GM19455 (cell line): Measurements from ENCODE around the gene TNFRSF1B.

Experiments
- ATAC-seq: cut with Tn5 transposase; IDR thresholded peaks from one replicate; pipeline ENCODE4 v1.9.1; 2021; ENCODE audit not compliant: unreplicated experiment

Gene TNFRSF1B

DNA sequence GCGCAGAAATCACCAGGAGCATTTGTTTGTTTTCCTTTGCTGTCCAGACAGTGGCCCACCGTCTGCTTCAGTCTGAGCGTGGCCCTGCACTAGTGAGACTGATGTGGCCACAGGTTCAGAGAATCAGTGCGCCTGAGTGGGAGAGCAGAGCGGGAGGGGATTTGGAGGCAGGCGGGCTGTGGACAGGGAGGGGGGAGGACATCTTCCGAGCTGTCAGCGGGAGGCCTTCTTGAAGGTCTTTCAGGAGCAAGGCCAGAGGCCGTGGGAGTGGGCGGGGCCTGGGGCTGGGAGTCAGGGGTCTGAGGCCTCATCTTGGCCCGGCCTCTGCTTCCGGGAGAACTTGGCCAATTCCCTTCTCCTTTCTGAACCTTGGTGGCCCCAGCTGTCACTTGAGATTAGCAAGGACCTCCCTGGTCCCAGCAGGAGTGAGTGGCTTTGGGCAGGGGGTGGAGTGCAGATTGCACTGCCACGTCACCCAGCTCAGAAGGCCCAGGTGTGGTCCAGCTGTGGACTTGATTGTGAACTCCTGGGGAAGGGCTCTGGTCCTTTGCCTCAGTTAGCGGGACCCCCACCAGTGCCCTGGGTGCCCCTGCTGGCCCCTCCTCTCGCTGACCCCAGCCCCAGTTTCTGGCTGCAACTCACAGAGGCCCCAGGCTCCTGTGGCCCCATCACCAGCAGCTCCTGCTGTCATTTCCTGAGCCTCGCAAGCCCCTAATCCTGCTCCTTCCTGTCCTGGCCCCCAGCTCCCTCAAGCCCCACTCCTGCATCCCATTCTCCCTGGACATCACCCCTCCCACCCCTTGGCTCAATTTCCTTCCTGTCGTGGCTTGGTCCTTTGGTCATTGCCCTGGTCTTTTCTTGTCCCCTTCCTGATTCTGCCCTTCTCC lies 8.4 kb downstream of the TNFRSF1B start:
- no peak for ATAC-seq

GRCh38 chr1:12176298-12177118 lies 9.7 kb downstream of the TNFRSF1B start:
- ATAC-seq = no peak

DNA sequence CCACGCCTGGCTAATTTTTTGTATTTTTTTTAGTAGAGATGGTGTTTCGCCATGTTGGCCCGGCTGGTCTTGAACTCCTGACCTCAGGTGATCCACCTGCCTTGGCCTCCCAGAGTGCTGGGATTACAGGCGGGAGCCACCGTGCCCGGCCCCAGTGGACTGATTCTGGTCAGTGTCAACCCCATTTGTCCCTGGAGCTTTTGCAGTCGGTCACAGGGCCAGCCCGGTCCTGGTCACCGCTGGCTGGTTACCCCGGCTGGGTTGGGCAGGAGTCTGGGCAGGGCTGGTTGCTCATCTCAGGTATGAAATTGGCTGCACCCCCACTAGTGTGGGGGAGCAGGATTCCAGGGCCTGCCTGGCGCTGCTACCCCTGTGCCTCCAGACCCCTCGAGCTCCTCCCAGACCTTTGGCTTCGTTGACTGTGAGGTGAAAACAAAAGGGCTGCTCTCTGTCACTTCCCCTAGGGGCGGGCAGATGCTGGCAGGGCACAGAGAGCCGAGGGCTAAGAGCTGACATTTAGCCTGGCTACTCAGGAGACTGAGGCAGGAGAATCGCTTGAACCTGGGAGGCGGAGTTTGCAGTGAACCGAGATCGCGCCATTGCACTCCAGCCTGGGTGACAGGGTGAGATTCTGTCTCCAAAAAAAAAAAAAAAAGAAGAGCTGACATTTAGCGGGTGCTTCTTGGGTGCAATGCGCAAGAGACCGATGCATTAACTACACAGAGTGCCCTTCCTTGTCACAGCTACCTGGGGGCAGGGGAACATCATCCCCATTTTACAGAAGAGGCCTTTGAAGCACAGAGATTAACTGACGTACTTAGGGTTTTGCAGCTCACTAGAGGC lies 10.6 kb downstream of the TNFRSF1B start:
- ATAC-seq = no peak

GRCh38 chr1:12177999-12178441 lies 11.2 kb downstream of the TNFRSF1B start:
- ATAC-seq = no peak

- ATAC-seq = no peak
Observed at GRCh38 chr1:12178511-12178910, 11.7 kb downstream of the TNFRSF1B start.

DNA sequence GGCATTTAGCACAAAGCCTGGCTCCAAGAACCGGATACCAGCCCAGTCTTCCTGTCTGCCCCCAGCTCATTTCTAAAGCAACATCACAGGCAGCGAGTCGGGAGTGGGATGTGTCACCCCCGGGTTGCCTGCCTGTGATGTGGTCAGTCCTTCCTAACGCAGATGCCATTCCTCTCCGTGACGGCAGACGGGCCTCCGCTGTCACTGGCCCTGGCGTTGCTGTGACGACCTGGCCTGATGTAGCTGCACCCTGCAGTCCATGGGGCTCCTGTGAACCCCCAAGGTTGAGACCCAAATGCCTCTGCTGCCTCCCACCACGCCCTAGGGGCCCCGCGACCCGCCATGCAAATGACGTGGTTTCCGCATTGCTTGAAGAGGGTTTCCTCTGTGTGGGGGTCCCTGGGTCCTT lies 12.3 kb downstream of the TNFRSF1B start:
- no peak for ATAC-seq

GRCh38 chr1:12179676-12180075 lies 12.9 kb downstream of the TNFRSF1B start:
- no peak for ATAC-seq

GRCh38 chr1:12180315-12180714 lies 13.5 kb downstream of the TNFRSF1B start:
- ATAC-seq = no peak

GRCh38 chr1:12180903-12181302 lies 14.1 kb downstream of the TNFRSF1B start:
- ATAC-seq = no peak

DNA sequence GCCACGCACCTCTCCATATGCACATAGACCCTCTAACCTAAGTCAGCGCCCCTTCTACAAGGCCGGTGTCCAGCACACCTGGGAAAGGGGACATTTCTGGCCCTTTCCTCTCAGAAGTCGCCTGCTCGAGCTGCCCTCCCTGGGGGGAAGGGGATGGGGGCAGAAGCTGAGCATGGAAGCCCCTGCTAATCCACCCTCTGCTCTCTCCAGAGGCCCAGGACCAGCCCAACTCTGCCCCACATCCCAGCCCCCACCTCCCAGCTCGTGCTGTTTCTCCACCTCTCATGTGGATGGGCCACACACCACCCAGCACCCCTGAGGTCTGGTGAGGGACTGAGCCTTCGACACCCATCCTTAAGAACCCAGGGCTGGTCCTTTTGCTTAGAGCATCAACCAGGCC lies 14.8 kb downstream of the TNFRSF1B start:
- ATAC-seq = no peak

GRCh38 chr1:12182410-12182984 lies 15.7 kb downstream of the TNFRSF1B start:
- no peak for ATAC-seq

DNA sequence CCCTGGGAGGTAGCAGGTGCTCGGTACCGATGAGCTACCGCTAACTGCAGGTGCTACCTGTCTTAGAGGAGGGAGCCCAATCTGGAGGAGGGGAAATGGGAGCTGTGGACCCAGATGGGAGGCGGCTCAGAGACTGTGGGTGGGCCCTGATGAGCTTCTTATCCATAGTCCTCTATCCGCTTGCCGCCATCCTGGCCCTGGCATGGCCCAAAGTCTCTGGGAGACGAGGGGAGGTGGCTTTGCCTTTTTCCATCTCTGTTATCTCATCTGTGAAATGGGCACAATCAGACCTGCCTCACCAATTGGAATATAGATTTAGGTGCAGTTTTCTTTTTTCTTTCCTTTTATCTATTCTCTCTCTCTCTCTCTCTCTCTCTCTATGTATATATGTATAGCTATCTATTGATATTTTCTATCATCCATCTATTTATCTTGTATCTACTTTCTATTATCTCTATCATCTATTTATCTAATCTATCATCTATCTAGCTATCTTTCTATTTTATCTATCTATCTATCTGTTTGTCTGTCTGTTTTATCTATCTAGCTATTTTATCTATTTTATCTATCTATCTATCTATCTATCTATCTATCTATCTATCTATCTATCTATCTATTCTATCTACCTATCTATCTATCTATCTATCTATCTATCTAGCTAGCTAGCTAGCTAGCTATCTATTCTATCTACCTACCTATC lies 16.5 kb downstream of the TNFRSF1B start:
- ATAC-seq = no peak

DNA sequence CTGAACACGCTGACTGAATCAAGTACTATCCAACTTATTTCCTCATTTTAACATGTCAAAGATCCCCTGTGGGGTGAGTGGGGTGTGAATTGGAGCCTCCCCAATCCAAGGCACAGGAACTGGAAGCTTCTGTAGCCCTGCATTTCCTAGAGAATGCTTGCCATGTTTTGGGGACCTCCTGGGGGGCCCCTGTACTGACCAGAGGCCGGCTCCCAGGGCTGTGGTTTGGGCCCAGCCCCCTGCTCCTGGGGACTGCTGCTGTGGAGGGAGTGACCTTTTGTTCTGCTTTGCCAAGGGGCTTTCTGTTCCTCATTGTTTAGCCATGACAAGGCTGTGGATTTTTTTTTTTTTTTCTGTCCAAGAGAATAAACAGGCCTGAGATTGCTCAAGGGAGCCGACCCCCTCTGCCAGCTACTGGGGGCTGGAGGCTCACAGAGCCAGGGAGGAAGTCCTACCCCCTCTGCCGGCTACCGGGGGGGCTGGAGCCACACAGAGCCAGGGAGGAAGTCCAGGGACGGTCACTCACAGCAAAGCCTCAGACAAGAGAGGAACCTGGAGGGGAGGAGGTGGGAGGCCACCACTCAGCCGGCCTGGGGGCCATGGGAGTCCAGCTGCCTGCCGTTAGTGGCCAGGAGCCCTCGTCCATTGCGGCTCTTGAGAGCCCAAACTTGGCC lies 17.4 kb downstream of the TNFRSF1B start:
- ATAC-seq = no peak

GRCh38 chr1:12185036-12185917 lies 18.5 kb downstream of the TNFRSF1B start:
- no peak for ATAC-seq

DNA sequence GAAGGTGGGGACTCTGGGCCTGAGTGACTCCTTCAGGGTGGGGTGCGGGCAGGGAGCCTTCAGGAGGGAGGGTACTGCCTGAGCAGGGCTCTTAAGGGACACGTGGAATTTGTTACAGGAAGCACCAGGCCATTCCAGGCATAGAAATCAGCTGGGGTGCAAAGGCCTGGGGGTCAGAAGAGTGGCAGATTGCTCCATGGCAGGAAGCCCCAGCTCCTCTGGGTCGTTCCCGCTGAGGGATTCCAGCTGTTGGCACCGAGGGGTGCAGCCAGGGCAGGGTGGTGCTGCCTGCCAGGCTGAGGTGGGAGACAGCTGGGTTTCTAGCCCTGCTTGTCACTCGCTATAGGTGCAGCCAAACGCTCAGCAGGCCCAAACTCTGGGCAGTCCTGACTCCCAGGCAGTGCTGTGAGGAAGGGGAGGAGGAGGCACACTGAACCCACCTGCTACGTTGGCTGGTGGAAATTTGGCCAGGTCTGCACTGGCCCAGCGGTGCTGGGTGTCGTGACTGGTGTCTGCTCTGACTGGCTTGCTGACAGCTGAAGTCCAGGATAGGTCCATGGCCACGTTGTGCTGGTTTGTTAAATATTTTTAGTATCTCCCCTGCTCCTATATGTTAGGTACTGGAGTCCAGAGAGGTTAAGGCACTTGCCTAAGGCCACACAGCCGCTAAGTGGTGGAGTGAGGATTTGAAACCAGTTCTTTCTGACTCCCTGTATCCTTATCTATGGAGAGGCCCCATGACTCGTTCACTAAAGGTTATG lies 19.3 kb downstream of the TNFRSF1B start:
- ATAC-seq = no peak

GRCh38 chr1:12186679-12186985 lies 19.8 kb downstream of the TNFRSF1B start:
- no peak for ATAC-seq

- no peak for ATAC-seq
Observed at GRCh38 chr1:12188115-12188514, 21.3 kb downstream of the TNFRSF1B start.
